HG03378 (cell line): ENCODE data around the gene FOXE3.

Experiments used
- ATAC-seq: cut with Tn5 transposase; IDR thresholded peaks from one replicate; pipeline ENCODE4 v1.9.1; 2021; ENCODE audit warnings: mild to moderate bottlenecking, moderate library complexity; ENCODE audit not compliant: unreplicated experiment

Gene FOXE3

DNA sequence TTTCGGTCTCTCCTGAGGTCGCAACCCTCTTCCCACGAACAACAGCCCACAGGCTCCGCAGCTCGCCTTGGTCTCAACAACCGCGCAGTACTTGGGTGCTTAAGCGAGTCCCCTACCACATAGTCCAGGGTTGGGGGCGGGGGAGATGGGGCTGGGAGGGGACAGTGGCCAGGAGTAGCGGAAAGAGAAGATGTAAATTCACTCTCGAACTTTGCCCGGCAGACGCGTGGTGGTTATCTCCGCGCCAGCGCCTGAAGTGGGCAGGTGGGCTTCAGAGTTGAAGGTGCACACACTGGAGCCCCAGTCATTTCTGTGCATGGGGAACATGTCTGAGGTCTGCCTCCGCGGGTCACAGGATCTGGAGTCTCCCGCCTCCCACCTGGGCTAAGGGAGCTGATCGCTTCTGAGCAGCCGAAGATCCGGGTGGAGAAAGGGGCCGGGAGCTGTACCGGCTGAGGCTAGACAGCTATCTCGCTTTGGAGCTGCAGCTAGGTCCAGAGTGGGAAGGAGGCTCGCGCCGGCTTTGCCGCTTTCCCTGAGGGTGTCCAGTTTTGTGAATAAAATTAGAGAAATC lies 17.5 kb downstream of the FOXE3 start:
- no peak for ATAC-seq

DNA sequence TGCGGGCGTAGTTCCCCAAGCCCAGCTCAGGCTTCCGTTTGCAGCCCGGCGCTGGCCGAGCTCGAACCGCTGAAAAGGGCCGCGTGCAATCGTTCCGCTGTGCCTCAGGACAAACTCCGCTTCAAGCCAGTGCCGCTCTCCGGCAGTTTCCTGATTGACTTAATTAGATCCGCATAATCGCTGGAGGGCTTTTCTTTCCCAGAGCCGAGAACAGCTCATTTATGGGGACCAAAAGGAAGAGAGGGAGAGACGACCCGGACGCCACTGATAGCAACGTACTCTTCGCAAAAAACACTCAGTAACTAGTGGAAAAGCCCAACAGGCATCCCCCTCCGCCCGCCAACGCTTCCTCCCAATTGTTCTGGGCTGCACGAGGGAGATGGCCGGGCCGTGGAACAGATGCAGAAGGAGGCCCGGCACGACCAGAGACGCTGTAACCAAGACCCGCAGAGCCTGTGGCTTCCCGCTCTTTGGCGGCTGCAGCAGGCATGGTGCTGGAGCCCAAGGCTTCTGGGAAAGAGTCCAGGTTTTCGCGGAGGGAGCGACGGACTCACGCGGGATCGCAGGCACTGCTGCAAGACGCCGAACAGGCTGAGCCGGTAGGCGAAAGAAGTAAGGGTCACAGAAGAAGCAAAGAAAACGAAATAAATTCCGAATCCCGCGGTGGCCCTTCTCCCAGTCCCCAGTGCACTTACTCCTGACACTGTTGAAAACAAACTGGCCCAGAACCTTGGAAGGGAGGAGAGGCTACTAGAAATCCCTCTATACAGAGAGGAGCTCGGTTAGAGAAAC lies 18.2 kb downstream of the FOXE3 start:
- ATAC-seq: no peak

DNA sequence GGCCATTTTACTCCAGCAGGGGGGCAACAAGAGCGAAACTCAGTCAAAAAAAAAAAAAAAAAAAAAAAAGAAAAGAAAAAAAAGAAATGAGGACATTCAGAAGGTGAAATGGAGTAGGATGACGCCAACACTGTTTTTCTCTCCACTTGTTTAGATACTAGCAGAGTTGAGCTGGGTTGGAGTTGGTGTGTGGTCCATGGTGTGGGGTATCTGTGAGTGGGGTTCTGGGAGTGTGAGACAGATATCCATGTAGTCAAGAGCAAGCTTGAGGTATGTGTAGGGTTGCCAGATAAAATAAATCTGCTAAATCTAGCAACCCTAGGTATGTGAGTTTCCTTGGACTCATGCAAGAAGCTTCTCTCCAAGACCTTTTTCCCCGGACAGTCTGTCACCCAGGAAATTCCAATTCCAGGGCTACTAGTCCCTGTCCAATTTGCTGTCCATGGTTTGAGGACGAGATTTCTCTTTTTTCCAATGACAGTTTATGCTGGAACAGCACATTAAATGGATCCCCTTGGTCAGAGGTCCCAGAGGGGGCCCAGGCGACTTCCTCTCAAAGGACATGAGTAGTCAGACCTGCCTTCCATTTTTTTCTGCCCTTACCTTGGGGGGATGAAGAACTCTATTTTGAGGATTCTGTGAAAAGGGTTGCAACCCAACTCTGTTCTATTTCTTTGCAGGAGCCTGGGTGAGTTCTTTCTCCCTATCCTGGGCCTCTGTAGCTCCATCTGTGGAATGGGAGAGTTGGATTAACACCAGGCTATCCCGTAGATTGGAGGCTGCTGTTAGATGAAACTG lies 19.6 kb downstream of the FOXE3 start:
- ATAC-seq: no peak

DNA sequence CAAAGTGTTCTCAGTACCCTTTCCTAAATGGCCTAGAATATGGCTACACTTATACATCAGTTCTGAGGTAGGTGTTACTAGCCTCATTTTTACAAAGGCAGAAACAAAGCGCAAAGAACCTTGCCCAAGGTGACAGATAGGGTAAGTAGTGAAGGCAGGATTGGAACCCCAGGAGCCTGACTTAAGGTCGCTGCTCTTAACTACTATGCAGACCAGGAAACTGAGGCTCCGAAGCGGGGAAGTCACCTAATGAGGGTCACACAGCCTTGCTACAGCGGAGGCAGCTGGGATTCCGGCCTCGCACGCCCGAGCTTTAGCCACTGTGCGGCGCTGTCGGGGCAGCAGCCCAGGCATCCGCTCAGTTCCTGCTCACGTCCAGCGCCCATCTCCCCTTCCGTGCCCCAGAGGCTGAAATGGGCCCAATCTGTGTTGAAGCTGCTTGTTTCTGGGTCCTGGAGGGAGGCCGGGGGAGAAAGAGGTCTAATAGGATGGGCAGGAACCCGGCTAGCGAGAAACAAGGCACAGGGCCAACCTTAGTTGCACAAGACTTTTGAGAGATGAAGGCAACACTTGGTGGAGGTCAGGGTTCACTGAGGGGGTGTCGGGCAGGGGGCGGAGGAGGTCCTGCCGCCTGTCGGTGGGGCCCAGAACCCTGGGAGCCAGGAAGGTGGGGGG lies 20.4 kb downstream of the FOXE3 start:
- peak; percentile 45 for ATAC-seq

DNA sequence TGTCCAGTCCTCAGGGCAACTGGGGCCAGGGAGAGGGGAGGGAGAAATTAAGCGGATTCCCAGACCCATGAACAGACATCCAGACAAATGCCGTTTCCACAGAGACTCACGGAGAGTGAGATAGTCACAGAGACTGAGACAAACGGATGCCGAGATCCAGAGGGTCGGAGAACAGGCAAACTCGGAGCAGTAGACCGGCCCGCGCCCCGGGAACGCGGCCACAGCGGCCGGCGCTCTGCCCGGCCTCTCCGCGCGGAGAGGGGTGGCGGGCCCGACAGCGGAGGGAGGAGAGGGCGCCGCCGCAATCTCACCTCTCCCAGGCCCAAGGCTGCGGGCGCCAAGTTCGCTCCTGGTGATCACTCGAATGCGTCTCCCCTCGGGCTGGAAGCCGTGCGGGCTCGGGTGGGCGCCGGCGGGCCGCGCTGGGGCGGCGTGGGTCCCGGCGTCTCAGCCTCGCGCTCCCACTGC lies 20.9 kb downstream of the FOXE3 start:
- ATAC-seq: peak; percentile 11

DNA sequence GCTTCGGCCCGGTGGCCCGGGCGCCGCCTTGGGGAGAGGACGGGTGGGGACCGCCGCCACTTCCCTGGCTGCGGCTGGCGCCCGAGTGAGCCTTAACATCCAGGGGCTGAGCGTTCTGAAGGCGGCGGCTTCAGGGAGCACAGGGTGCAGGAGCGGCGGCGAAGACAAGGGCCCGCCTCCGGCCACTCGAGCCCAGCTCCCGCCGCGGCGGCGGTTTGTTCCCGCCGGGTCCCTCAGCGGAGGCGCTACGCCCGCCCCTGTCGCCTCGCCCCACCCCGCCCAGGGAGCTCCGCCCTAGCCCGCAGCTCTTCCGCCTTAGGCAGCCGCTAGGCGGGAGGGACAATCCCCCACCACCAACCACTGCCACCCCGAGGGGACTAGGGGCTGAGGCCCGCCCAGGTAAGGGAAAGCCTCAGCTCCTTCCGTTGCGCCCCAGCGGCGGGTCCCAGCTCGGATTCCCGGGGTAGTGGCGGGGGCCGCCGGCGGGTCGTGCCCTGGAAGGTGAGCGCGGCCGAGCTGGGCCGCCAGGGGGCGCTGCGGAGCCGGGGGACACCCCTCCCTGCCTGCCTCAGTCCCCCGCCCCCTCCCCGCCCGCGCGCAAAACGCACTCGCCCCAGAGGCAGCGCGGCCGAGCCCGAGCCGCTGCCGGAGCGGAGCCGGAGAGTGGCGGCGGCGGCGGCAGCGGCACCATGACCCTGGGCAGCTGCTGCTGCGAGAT lies 21.5 kb downstream of the FOXE3 start, which contains the start of gene FOXD2:
Gene FOXD2 (plus strand): TSS at position 598 of the 718 bp plus-strand sequence. CDS start 92 bp downstream, at position 690.
- peak; percentile 72 for ATAC-seq

DNA sequence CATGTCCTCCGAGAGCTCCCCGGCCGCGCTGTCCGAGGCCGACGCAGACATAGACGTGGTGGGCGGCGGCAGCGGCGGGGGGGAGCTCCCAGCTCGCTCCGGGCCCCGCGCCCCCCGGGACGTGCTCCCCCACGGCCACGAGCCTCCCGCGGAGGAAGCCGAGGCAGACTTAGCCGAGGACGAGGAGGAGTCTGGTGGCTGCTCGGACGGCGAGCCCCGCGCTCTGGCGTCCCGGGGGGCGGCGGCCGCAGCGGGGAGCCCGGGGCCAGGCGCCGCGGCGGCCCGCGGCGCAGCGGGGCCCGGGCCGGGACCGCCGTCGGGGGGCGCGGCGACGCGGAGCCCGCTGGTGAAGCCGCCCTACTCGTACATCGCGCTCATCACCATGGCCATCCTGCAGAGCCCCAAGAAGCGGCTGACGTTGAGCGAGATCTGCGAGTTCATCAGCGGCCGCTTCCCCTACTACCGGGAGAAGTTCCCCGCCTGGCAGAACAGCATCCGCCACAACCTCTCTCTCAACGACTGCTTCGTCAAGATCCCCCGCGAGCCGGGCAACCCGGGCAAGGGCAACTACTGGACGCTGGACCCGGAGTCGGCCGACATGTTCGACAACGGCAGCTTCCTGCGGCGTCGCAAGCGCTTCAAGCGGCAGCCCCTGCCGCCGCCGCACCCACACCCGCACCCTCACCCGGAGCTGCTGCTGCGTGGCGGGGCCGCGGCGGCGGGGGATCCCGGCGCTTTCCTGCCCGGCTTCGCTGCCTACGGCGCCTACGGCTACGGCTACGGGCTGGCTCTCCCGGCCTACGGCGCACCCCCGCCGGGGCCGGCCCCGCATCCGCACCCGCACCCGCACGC lies 22.3 kb downstream of the FOXE3 start:
- ATAC-seq: no peak

DNA sequence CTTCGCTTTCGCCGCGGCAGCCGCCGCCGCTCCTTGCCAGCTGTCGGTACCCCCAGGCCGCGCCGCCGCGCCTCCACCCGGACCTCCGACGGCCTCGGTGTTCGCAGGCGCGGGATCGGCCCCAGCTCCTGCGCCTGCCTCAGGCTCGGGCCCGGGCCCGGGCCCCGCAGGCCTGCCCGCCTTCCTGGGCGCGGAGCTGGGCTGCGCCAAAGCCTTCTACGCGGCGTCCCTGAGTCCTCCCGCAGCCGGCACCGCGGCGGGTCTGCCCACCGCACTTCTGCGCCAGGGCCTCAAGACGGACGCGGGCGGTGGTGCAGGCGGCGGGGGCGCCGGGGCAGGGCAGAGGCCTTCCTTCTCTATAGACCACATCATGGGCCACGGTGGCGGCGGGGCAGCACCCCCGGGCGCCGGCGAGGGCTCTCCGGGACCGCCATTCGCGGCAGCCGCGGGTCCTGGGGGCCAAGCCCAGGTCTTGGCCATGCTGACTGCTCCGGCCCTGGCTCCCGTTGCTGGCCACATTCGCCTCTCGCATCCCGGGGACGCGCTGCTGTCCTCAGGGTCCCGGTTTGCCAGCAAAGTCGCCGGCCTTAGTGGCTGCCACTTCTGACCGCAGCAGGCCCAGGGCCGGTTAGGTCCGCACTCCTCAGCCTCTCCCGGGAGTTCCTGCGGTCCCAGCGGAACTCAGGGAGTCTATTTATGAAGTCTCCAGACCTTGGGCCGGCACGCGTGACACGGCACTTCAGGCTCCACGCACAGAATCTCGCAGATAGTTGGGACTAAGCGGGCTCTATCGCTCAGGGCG lies 23.1 kb downstream of the FOXE3 start:
- ATAC-seq: no peak

DNA sequence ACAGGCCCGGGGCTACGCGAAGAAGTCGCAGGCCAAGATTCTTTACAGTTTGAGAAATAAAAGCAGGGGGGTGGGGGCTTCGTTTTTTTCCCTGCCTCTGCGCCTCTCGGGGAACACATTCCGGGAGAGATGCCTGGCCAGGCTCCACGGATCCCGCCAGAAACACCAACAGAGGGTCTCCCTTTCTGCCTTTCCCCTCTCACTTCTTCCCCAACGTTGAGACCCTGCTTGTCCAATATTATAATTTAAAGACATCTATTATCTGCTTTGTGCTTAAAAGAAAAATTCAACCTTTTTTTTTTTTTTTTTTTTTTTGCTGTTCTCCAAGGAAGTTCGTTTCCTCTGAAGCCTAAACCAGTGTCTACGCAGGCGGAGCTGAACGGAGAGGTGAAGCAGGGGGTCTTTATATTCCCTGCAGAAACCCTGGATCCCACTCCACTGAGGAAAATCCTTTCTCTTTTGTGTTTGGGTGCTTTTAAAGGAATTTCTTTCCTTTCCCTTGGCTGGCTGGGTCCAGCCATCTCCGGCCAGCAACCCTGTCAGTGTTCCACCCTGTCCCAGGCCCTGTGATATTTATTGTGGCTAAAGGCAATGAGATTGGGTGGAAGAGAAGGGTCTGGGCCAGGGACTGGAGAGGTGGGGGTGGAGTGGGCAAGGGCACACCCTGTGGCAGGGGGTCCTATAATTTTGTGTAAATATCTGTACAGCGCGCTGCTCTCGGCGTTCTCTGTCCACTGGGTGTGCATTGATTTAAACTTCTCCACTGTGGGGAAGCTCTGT lies 23.9 kb downstream of the FOXE3 start:
- ATAC-seq: no peak

DNA sequence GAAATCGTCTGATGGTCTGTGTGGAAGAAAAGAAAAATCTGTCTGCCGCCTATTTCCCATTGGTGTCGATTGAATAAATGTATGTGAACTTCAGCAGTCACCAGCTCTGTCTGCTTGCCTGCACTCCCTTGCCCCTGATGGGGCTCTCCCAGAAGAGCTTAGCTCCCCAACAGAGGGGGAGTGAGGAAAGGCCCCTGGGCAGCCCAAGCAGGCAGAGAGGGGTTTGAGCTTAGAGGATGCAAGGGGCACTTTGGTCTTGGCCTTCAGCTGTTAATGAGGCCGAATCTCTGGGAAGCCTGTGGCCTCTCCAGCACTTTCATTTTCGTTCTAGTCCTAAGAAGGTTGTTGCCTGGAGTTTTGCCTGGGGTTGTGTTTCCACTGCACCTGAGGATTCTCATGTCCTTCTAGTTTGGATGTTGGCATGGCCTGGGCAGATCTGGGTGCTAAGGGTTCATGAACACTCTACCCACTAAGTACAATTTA lies 24.6 kb downstream of the FOXE3 start:
- no peak for ATAC-seq

DNA sequence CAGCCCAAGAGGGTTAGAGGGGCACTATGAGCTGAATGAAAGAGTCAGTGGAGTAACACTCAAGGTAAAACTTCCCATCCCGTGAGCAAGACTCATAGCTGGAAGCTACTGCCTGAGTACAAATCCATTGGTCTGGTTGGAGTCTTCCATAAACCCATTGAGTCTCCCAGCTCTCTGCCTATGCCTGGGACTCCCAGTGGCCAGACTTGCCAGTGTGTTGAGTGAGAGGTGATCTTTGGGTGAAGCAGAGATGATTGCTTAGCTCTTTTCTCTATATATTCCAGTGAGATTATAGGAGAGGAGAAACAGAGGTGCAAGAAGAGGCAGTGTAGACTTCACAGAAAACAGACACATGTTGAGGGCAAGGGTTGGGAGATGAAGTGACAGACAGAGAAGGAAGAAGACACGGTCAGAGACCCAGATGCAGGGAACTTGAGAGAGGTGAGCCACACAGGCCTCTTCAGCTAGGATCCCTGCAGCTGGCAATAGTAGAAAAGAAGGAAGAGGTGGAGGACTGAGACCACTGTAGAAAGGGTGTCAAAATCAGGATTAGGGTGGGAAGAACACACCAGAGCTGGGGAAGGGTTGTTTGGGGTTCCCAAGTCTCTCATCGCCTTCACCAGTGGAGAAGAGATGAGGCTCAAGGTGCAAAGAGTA lies 25.5 kb downstream of the FOXE3 start:
- no peak for ATAC-seq

DNA sequence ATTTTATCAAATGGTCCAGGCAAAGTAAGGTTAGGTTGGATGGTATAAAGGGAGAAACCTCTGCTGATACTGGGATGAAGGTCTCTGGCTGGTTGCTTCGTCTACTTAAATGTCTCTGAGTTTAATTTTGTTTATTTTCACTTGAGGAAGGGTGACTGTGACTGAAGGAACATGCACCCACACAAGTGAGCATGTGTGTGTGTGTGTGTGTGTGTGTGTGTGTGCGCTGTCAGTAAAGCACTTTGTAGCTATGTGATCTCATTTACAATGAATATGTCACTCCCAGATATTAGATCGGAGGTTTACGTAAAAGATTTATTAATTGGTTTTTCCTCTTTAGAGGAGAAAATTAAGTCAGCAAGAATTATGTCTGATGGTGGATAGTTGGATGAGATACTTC lies 26.1 kb downstream of the FOXE3 start:
- ATAC-seq: no peak

DNA sequence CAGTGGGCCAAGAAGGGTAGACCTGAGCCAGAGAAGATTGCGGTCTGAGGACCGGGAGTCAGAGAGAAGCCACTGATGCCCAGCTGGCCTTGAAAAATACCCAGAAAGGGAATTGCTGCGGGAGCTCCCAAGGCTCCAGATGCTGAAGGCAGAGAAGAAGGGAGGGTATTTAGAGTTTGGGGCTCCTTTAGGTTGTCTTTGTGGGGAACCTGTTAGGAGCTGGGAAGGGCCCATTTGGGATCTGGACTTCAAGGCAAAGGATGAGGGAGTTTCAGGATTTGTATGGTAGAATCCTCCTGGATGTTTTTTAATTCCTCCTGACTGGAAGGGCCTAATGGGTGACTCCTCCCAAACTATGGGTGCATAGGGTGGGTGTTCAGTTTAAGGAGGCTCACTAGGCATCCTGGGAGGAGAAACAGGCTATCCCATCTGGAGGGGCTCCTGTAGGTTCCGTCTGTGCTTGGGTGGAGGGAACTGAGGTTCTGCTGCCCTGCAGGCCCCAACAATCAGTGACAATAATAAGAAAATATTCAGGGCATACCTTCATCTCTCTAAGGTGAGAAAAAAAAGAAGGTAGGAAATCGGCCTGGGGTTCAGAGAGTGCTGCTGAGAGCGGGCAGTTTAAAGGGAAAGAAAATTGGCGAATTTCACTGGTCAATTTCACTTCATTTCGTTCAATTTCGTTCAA lies 26.9 kb downstream of the FOXE3 start:
- ATAC-seq: no peak

DNA sequence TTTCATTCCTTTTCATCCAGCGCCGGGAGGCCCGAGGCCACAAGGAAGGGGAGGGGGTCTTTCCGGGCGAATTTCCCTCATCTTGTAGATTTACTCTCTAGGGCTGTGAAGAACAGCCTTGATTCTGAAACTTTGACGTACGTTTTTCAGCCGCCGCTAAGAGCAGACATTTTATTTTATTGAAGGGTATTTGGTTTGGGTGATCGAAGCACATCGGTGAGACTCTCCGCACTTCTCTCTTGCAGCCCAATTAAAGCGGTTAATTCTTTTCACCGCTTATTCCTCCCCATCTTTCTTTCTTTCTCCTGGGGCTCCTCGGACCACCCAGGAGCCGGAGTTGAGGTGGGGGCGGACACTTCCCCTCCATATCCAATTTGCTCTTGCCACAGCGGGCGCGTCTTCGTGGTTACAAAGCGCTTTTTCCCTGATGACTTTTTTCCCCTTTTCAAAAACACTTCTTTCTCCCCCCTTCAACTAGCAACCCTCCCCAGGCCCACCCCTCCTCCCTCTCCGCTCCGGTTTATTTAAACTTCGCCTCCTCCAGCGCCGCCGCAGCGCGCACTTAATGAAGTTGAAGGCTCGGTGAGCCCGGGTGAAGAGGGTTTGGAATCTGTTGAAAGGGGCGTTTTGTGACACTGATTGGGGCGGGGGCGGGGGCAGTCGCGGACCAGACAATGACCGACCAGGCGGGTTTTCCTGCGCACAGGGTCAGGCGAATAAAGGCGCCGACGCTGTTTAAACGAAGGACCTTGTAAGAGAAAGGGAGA lies 27.6 kb downstream of the FOXE3 start:
- no peak for ATAC-seq

DNA sequence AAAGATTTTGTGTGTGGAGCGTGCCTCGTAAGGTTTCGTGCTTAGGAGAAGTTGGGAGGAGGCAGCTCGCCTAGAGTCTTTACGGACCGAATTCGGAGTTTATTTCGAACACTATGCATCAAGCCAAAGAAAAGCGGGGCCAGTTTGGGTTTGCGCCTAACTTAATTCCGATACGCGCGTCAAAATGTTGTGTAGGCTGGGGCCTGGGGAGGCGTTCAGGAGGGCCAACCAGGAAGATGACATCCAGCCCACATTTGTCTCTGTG lies 28.1 kb downstream of the FOXE3 start:
- ATAC-seq: no peak
